ENCODE results near the gene LYST.

DNA sequence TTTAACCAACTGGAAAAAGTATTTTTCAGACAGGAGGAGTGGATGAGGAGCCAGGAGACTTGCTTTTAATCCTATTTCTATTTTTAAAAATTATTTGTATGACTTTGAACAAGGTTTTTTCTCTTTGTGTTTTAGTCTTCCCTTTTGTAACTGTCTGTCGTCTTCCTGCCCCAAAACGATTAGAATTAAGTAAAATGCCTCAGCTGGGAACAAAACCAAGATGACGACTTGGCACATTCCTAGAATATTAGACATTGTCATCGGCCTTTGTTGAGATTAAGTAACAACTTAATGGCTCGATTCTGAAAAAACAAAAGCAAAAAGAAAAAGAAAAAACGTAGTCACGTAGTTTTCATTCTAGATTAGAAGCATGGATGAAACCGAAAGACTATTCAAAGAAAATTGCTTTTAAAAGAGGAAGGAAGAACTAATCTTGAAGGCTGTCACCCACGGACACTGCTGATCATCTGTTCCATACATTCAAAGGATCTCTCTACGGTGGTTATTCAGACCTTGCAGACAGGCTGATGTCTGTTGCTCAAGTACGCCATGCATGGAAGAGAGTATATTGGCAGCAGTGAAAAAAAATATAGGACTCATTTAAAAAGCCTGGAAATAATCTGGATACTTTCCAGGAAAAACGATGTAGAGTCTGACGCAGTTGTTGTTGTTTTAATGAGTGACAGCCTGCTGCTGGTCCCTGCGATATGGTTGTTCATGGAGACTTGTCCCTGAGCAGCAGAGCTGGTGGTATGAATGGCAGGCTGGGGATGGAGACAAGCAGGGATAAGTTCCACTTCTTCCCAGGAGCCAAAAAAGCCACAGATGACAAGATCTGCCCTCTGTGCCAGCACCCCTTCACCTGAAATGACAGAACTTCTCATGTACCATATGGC lies 234.0 kb downstream of the LYST start:
- TF ChIP-seq, protein P1, sequence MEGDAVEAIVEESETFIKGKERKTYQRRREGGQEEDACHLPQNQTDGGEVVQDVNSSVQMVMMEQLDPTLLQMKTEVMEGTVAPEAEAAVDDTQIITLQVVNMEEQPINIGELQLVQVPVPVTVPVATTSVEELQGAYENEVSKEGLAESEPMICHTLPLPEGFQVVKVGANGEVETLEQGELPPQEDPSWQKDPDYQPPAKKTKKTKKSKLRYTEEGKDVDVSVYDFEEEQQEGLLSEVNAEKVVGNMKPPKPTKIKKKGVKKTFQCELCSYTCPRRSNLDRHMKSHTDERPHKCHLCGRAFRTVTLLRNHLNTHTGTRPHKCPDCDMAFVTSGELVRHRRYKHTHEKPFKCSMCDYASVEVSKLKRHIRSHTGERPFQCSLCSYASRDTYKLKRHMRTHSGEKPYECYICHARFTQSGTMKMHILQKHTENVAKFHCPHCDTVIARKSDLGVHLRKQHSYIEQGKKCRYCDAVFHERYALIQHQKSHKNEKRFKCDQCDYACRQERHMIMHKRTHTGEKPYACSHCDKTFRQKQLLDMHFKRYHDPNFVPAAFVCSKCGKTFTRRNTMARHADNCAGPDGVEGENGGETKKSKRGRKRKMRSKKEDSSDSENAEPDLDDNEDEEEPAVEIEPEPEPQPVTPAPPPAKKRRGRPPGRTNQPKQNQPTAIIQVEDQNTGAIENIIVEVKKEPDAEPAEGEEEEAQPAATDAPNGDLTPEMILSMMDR (IDR thresholded peaks at IDR 0.05; ENCODE audit: poor library complexity): no peak
- TF ChIP-seq EZH2 (IDR thresholded peaks at IDR 0.05; ENCODE audit: borderline replicate concordance): no peak

All from hepatocyte (in vitro differentiated cells).